H9 (cell line): Measurements from ENCODE around the gene PPP1R14B. TPM values are rescaled to one million over a fixed set of nuclear protein-coding genes. Genes with fewer than 3 reads are reported as not detected.

ENCODE experiments used
- DNase-seq: peaks from one replicate; pipeline ENCODE4 v3.0.0-alpha.2; 2017
- H2AFZ ChIP-seq: one replicate; pipeline ENCODE4 v1.6.1; 2013; ENCODE audit warnings: mild to moderate bottlenecking, low read length, control low read depth, moderate library complexity
- H2AK5ac ChIP-seq: 2 replicates; pipeline ENCODE4 v1.6.1; 2013; ENCODE audit warnings: low read length, control low read depth, mixed read lengths; ENCODE audit not compliant: insufficient read length
- H2BK120ac ChIP-seq: one replicate; pipeline ENCODE4 v1.6.1; 2013; ENCODE audit warnings: low read depth, mild to moderate bottlenecking, low read length, control low read depth, inconsistent platforms; ENCODE audit not compliant: poor library complexity, severe bottlenecking
- H2BK12ac ChIP-seq: 2 replicates; pipeline ENCODE4 v1.6.1; 2013; ENCODE audit warnings: low read length, control low read depth, mixed read lengths, low read depth; ENCODE audit not compliant: insufficient read length
- H2BK15ac ChIP-seq: 2 replicates; pipeline ENCODE4 v1.6.1; 2013; ENCODE audit warnings: low read depth, low read length, control low read depth
- H2BK20ac ChIP-seq: one replicate; pipeline ENCODE4 v1.6.1; 2013; ENCODE audit warnings: low read depth, mild to moderate bottlenecking, low read length, control low read depth, inconsistent platforms; ENCODE audit not compliant: poor library complexity, severe bottlenecking
- H2BK5ac ChIP-seq: 2 replicates; pipeline ENCODE4 v1.6.1; 2013; ENCODE audit warnings: low read length, control low read depth, mixed read lengths; ENCODE audit not compliant: insufficient read length
- H3K14ac ChIP-seq: 2 replicates; pipeline ENCODE4 v1.6.1; 2013; ENCODE audit warnings: low read length, control low read depth; ENCODE audit not compliant: insufficient read depth
- H3K18ac ChIP-seq: 2 replicates; pipeline ENCODE4 v1.6.1; 2013; ENCODE audit warnings: low read depth, mild to moderate bottlenecking, mixed read lengths, low read length, control low read depth; ENCODE audit not compliant: insufficient read length
- H3K23ac ChIP-seq: 2 replicates; pipeline ENCODE4 v1.6.1; 2013; ENCODE audit warnings: low read length, control low read depth, mixed read lengths, low read depth; ENCODE audit not compliant: insufficient read length
- H3K23me2 ChIP-seq: 2 replicates; pipeline ENCODE4 v1.6.1; 2013; ENCODE audit warnings: low read depth, mild to moderate bottlenecking, mixed read lengths, low read length, control low read depth; ENCODE audit not compliant: insufficient read length, poor library complexity, severe bottlenecking
- H3K27ac ChIP-seq: 2 replicates; pipeline ENCODE4 v1.5.1; 2013; ENCODE audit warnings: low read length, control low read depth, mixed read lengths, low read depth; ENCODE audit not compliant: insufficient read length
- H3K27me3 ChIP-seq: 2 replicates; pipeline ENCODE4 v1.6.1; 2013; ENCODE audit warnings: low read length, control low read depth, inconsistent platforms; ENCODE audit not compliant: insufficient read depth
- H3K4ac ChIP-seq: 2 replicates; pipeline ENCODE4 v1.6.1; 2013; ENCODE audit warnings: low read depth, mild to moderate bottlenecking, control low read depth, inconsistent platforms, low read length, moderate library complexity
- H3K4me1 ChIP-seq: 2 replicates; pipeline ENCODE4 v1.6.1; 2013; ENCODE audit warnings: low read length, control low read depth, inconsistent platforms; ENCODE audit not compliant: insufficient read depth
- H3K4me2 ChIP-seq: 2 replicates; pipeline ENCODE4 v1.6.1; 2013; ENCODE audit warnings: low read length, control low read depth, mixed read lengths; ENCODE audit not compliant: insufficient read length, insufficient read depth
- H3K56ac ChIP-seq: 2 replicates; pipeline ENCODE4 v1.6.1; 2013; ENCODE audit warnings: low read depth, mild to moderate bottlenecking, mixed read lengths, low read length, control low read depth; ENCODE audit not compliant: insufficient read length
- H3K79me1 ChIP-seq: 2 replicates; pipeline ENCODE4 v1.6.1; 2013; ENCODE audit warnings: low read depth, mild to moderate bottlenecking, moderate library complexity, low read length, control low read depth, inconsistent platforms; ENCODE audit not compliant: insufficient read depth, poor library complexity, severe bottlenecking
- H3K79me2 ChIP-seq: 2 replicates; pipeline ENCODE4 v1.6.1; 2013; ENCODE audit warnings: low read length, control low read depth, inconsistent platforms; ENCODE audit not compliant: insufficient read depth
- H3K9ac ChIP-seq: 2 replicates; pipeline ENCODE4 v1.6.1; 2013; ENCODE audit warnings: low read length, control low read depth, mixed read lengths; ENCODE audit not compliant: insufficient read length; ENCODE audit errors: extremely low read depth
- H3K9me3 ChIP-seq: one replicate; pipeline ENCODE4 v1.6.1; 2013; ENCODE audit warnings: low read depth, low read length, inconsistent platforms; ENCODE audit not compliant: control insufficient read depth
- H3T11ph ChIP-seq: one replicate; pipeline ENCODE4 v1.6.1; 2013; ENCODE audit warnings: mild to moderate bottlenecking, low read length, control low read depth, inconsistent platforms
- H4K20me1 ChIP-seq: one replicate; pipeline ENCODE4 v1.6.1; 2013; ENCODE audit not compliant: control insufficient read depth, insufficient read length, insufficient read depth
- H4K5ac ChIP-seq: 2 replicates; pipeline ENCODE4 v1.6.1; 2013; ENCODE audit warnings: low read depth, mild to moderate bottlenecking, mixed read lengths, low read length, control low read depth; ENCODE audit not compliant: insufficient read length
- H4K8ac ChIP-seq: replicated peaks from 2 replicates; pipeline ENCODE4 v1.6.1; 2013; ENCODE audit warnings: low read length, control low read depth, mixed read lengths, low read depth; ENCODE audit not compliant: insufficient read length
- H4K91ac ChIP-seq: 2 replicates; pipeline ENCODE4 v1.6.1; 2013; ENCODE audit warnings: low read depth, mild to moderate bottlenecking, moderate library complexity, mixed read lengths, low read length, control low read depth; ENCODE audit not compliant: insufficient read length
- H3K27ac Mint-ChIP-seq, 3 experiments: 2 replicates in 2 of 3; 3 replicates in 1 of 3; pipeline ENCODE4 v1.8.0; 2020 to 2021; ENCODE audit warnings: mixed read lengths in 3 of 3, mild to moderate bottlenecking in 1 of 3, moderate library complexity in 1 of 3
- H3K27me3 Mint-ChIP-seq: 2 replicates; pipeline ENCODE4 v1.8.0; 2021; ENCODE audit warnings: low read depth, mild to moderate bottlenecking, moderate library complexity, mixed read lengths
- H3K36me3 Mint-ChIP-seq, 3 experiments: 2 replicates in 2 of 3; 3 replicates in 1 of 3; pipeline ENCODE4 v1.8.0; 2020 to 2021; ENCODE audit warnings: low read depth in 3 of 3, mixed read lengths in 3 of 3; ENCODE audit not compliant: insufficient read depth in 1 of 3
- H3K4me1 Mint-ChIP-seq, 2 experiments: 2 replicates each; pipeline ENCODE4 v1.8.0; 2020; ENCODE audit warnings: mixed read lengths in 2 of 2
- H3K4me3 Mint-ChIP-seq, 2 experiments: 2 replicates in 1 of 2; 3 replicates in 1 of 2; pipeline ENCODE4 v1.8.0; 2020 to 2021; ENCODE audit warnings: mild to moderate bottlenecking in 2 of 2, mixed read lengths in 2 of 2, moderate library complexity in 1 of 2
- H3K9me3 Mint-ChIP-seq, 2 experiments: 2 replicates in 1 of 2; 3 replicates in 1 of 2; pipeline ENCODE4 v1.8.0; 2020; ENCODE audit warnings: mild to moderate bottlenecking in 2 of 2, mixed read lengths in 2 of 2, moderate library complexity in 1 of 2
- WGBS: extraction: QIAGEN DNeasy Blood & Tissue Kit; methylation state at CpG from one replicate; pipeline ENCODE4 v1.1.7; 2013; ENCODE audit warnings: missing lambda C conversion rate, low lambda C conversion rate, mixed read lengths; ENCODE audit not compliant: insufficient read length; ENCODE audit errors: extremely low coverage; 5-methylcytosine and 5-hydroxymethylcytosine counted together
- total RNA-seq: library from RNA; stranded (reverse); gene quantifications from 2 replicates; pipeline ENCODE4 v1.2.1, GENCODE V29; 2021
- TF ChIP-seq, protein P1 (sequence below): fragments of 200-600 bp; sonication (generic); conservative IDR thresholded peaks from 3 replicates; pipeline ENCODE4 v1.8.0; 2021; ENCODE audit warnings: antibody characterized with exemption, mild to moderate bottlenecking

Gene PPP1R14B
- total RNA-seq, 1 experiment from 2014 or later = 358 TPM

DNA sequence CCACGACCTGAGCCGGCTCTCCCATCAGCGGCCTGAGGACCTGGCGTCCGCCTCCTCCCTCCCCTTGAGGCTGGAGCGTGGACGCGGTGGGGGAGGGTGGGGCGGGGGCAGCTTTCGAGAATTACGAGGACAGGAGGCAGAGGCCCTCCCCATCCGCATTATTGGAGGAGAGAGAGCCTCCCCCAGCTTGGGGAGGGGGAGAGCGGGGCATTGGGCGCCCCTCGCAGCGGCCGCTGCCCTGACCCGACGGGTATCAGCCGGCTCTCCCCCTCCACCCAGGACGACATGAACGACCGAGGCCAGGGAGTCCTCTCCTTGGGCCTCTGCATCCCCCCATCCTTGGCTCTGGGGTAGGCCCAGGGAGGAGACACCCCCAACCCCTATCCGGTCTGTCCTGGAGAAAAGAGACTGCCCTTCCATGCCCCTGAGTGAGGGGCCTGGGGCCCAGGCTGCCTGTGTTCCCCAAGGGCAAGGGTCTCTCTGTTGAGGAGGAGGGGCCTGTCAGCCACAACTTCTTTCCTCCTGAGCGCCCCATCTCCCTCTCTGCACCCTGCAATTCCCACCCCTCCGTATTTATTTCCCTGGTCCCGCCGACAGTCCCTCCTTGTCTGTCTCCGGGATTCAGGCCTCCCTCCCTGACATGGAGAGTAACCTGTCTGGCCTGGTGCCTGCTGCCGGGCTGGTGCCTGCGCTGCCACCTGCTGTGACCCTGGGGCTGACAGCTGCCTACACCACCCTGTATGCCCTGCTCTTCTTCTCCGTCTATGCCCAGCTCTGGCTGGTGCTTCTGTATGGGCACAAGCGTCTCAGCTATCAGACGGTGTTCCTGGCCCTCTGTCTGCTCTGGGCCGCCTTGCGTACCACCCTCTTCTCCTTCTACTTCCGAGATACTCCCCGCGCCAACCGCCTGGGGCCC, 39.4 kb upstream of the PPP1R14B start:
- Mint-ChIP-seq H3K4me1 (peaks cover 12 to 16% of the 10 kb centered on the region in 2 experiments), H3K9me3 (no peaks in the 10 kb centered on the region; a peak in 2 of 5 replicates), H3K27me3 (peaks cover 30% of the 10 kb centered on the region), H3K4me3 (peak overlapping the region; percentile 79 to 82), H3K36me3 (peaks cover 2 to 16% (median 11%) of the 10 kb centered on the region in 3 experiments), H3K27ac (no peak overlapping the region; a peak in 1 of 7 replicates)
- no peak overlapping the region for H2BK12ac ChIP-seq
- H4K91ac ChIP-seq = no peak overlapping the region
- H3K27ac ChIP-seq = no peak overlapping the region
- H4K8ac ChIP-seq = no peak overlapping the region
- H3K23me2 ChIP-seq = peaks cover 15% of the 10 kb centered on the region
- no peak overlapping the region for H2BK5ac ChIP-seq
- no peak for DNase-seq
- no peak overlapping the region for H3K18ac ChIP-seq
- TF ChIP-seq, protein P1, sequence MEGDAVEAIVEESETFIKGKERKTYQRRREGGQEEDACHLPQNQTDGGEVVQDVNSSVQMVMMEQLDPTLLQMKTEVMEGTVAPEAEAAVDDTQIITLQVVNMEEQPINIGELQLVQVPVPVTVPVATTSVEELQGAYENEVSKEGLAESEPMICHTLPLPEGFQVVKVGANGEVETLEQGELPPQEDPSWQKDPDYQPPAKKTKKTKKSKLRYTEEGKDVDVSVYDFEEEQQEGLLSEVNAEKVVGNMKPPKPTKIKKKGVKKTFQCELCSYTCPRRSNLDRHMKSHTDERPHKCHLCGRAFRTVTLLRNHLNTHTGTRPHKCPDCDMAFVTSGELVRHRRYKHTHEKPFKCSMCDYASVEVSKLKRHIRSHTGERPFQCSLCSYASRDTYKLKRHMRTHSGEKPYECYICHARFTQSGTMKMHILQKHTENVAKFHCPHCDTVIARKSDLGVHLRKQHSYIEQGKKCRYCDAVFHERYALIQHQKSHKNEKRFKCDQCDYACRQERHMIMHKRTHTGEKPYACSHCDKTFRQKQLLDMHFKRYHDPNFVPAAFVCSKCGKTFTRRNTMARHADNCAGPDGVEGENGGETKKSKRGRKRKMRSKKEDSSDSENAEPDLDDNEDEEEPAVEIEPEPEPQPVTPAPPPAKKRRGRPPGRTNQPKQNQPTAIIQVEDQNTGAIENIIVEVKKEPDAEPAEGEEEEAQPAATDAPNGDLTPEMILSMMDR = no peak
- no peak overlapping the region for H2AK5ac ChIP-seq
- peaks cover 12% of the 10 kb centered on the region; the same call in 1 of the 2 replicates for H3K27me3 ChIP-seq
- peak overlapping the region; percentile 53 for H3K4me2 ChIP-seq
- no peaks in the 10 kb centered on the region for H3K79me2 ChIP-seq
- no peak overlapping the region for H3K9ac ChIP-seq
- no peak overlapping the region for H2AFZ ChIP-seq
- no peak overlapping the region for H3T11ph ChIP-seq
- no peak overlapping the region for H3K56ac ChIP-seq
- H3K4me1 ChIP-seq = no peaks in the 10 kb centered on the region
- no peak overlapping the region for H3K14ac ChIP-seq
- no peak overlapping the region for H2BK120ac ChIP-seq
- no peak overlapping the region for H4K5ac ChIP-seq
- H3K4ac ChIP-seq = no peak overlapping the region
- H2BK15ac ChIP-seq = no peak overlapping the region
- H3K23ac ChIP-seq = no peak overlapping the region
- no CpG with 5 or more reads among the region's 40 CpGs for whole genome bisulfite sequencing
- no peaks in the 10 kb centered on the region for H3K9me3 ChIP-seq
- no peaks in the 10 kb centered on the region for H3K79me1 ChIP-seq
- no peak overlapping the region for H2BK20ac ChIP-seq
- no peaks in the 10 kb centered on the region for H4K20me1 ChIP-seq
